Fibroblast of the aortic adventitia (primary cell): ENCODE measurements around the gene MCTP1. TPM values are rescaled to one million over a fixed set of nuclear protein-coding genes. Genes with fewer than 3 reads are reported as not detected.

Experiments
- DNase-seq: peaks from one replicate; pipeline ENCODE4 v3.0.0-alpha.2; 2010; ENCODE audit warnings: low read depth
- H3K4me3 ChIP-seq: 2 replicates; pipeline ENCODE4 v1.5.1; 2011; ENCODE audit warnings: low read depth, mild to moderate bottlenecking, control low read depth, low read length, moderate library complexity
- total RNA-seq: library from RNA; depleted of rRNA; stranded (reverse); fragments of >200 nt; gene quantifications from 2 replicates; pipeline ENCODE4 v1.2.3, GENCODE V29; 2012; ENCODE audit warnings: low replicate concordance
- TF ChIP-seq, protein P1 (sequence below): IDR thresholded peaks from 2 replicates; pipeline ENCODE4 v1.5.1; 2011; ENCODE audit warnings: mild to moderate bottlenecking, low read length, control low read depth, inconsistent platforms; ENCODE audit not compliant: insufficient read depth

The MCTP1 gene
- total RNA-seq, 1 donor = 7.6 TPM

GRCh38 chr5:95086927-95087815 lies 197.7 kb downstream of the MCTP1 start:
- H3K4me3 ChIP-seq = no peak overlapping the region
- no peak for DNase-seq
- TF ChIP-seq, protein P1, sequence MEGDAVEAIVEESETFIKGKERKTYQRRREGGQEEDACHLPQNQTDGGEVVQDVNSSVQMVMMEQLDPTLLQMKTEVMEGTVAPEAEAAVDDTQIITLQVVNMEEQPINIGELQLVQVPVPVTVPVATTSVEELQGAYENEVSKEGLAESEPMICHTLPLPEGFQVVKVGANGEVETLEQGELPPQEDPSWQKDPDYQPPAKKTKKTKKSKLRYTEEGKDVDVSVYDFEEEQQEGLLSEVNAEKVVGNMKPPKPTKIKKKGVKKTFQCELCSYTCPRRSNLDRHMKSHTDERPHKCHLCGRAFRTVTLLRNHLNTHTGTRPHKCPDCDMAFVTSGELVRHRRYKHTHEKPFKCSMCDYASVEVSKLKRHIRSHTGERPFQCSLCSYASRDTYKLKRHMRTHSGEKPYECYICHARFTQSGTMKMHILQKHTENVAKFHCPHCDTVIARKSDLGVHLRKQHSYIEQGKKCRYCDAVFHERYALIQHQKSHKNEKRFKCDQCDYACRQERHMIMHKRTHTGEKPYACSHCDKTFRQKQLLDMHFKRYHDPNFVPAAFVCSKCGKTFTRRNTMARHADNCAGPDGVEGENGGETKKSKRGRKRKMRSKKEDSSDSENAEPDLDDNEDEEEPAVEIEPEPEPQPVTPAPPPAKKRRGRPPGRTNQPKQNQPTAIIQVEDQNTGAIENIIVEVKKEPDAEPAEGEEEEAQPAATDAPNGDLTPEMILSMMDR = no peak

- TF ChIP-seq, protein P1 = no peak
- no peak overlapping the region for H3K4me3 ChIP-seq
- DNase-seq = no peak
Measured at GRCh38 chr5:95084757-95085156, 200.1 kb downstream of the MCTP1 start.

GRCh38 chr5:95083606-95084005 lies 201.3 kb downstream of the MCTP1 start:
- TF ChIP-seq, protein P1 = no peak
- no peak for DNase-seq
- H3K4me3 ChIP-seq = no peak overlapping the region

- peak overlapping the region; percentile 3 for H3K4me3 ChIP-seq
- TF ChIP-seq, protein P1 = no peak
- peak; percentile 71 for DNase-seq
Measured at GRCh38 chr5:95081982-95082381, 202.9 kb downstream of the MCTP1 start.

- H3K4me3 ChIP-seq = peak overlapping the region; percentile 47
- TF ChIP-seq, protein P1 = no peak
- DNase-seq = peak; percentile 89
Measured at GRCh38 chr5:95081500-95081960, 203.4 kb downstream of the MCTP1 start.

GRCh38 chr5:95080441-95080840 lies 204.5 kb downstream of the MCTP1 start:
- TF ChIP-seq, protein P1 = no peak
- H3K4me3 ChIP-seq = no peak overlapping the region
- DNase-seq = peak; percentile 7
